SKM-1 treated with dmso at 0.1 percent for 144 hours (cell line): ENCODE data around the gene ATF4.

Experiments
- DNase-seq: peaks from one replicate; lab custom pipeline; 2025; ENCODE audit not compliant: unreplicated experiment; lab: John Stamatoyannopoulos, UW

Gene ATF4

GRCh38 chr22:39556970-39557841, 36.8 kb downstream of the ATF4 start:
- no peak for DNase-seq

GRCh38 chr22:39558254-39558727, 37.9 kb downstream of the ATF4 start:
- DNase-seq, result no peak

GRCh38 chr22:39558950-39559349, 38.6 kb downstream of the ATF4 start:
- DNase-seq, result no peak

- DNase-seq, result no peak
Observed at GRCh38 chr22:39559456-39560105, 39.2 kb downstream of the ATF4 start.

- DNase-seq, result no peak
Observed at GRCh38 chr22:39560127-39560526, 39.8 kb downstream of the ATF4 start.

GRCh38 chr22:39562839-39563489, 42.6 kb downstream of the ATF4 start:
- no peak for DNase-seq

GRCh38 chr22:39563571-39564428, 43.4 kb downstream of the ATF4 start:
- DNase-seq, result no peak

GRCh38 chr22:39565414-39565944, 45.1 kb downstream of the ATF4 start:
- DNase-seq, result no peak

- DNase-seq, result no peak
Observed at GRCh38 chr22:39567135-39567946, 47.0 kb downstream of the ATF4 start.

GRCh38 chr22:39568278-39568981, 48.1 kb downstream of the ATF4 start:
- DNase-seq, result no peak

GRCh38 chr22:39569066-39569465, 48.7 kb downstream of the ATF4 start:
- no peak for DNase-seq

- DNase-seq, result no peak
Observed at GRCh38 chr22:39570226-39570625, 49.9 kb downstream of the ATF4 start.

- no peak for DNase-seq
Observed at GRCh38 chr22:39570665-39571064, 50.3 kb downstream of the ATF4 start, which contains the start of gene CACNA1I. CACNA1I (plus strand) TSS chr22:39570753; CDS start chr22:39570753, 0 bp downstream.

GRCh38 chr22:39571538-39571937, 51.2 kb downstream of the ATF4 start:
- no peak for DNase-seq
